ENCODE data around the gene PACRGL.

DNA sequence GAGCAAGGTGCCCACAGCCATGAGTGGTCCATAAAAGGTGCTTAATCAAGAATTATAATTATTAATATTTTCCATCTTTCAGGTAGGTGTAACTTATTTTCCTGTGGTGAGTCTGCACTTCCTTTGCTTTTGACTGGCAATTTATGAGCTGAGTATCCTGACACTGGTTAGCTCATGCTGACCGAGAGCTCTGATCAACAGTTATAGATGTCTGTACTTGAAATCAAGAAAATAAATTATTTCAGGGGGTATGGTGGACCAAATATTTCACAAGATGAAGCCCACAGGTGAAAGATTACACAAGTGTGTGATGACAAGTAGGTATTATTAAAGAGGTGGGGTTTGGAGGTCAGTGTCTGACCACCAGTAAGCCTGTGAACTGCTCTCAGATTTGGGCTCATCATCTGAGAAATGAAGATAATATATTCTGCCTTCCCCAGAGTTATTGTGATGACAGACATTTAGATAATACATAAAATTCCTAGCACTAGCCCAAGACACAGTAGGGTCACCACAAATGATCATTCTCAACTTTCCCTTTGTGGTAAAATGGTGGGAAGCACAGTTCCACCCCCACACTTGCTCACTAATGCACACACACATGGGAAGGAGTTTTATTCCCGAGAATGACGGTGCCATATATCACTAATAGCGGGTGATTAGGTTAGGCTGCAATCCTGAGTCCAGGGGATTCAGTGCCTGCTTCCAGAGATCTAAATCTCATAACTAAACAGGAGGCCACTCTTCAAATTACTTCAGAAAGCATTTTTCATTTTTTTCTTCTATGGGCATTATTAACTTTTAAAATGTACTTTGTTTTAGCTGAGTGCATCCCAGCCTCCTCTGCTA, 34.0 kb upstream of the PACRGL start:
- TF ChIP-seq CTCF (IDR thresholded peaks at IDR 0.05; ENCODE audit: low read length): no peak
- TF ChIP-seq EZH2 (IDR thresholded peaks at IDR 0.05; ENCODE audit: borderline replicate concordance, low read length): no peak

Measured in OCI-LY1 (cell line).